H9 (cell line): ENCODE measurements around the gene LSG1. TPM values are rescaled to one million over a fixed set of nuclear protein-coding genes. Genes with fewer than 3 reads are reported as not detected.

Source experiments
- DNase-seq: peaks from one replicate; pipeline ENCODE4 v3.0.0-alpha.2; 2017
- H2AFZ ChIP-seq: one replicate; pipeline ENCODE4 v1.6.1; 2013; ENCODE audit warnings: mild to moderate bottlenecking, low read length, control low read depth, moderate library complexity
- H2AK5ac ChIP-seq: 2 replicates; pipeline ENCODE4 v1.6.1; 2013; ENCODE audit warnings: low read length, control low read depth, mixed read lengths; ENCODE audit not compliant: insufficient read length
- H2BK120ac ChIP-seq: one replicate; pipeline ENCODE4 v1.6.1; 2013; ENCODE audit warnings: low read depth, mild to moderate bottlenecking, low read length, control low read depth, inconsistent platforms; ENCODE audit not compliant: poor library complexity, severe bottlenecking
- H2BK12ac ChIP-seq: 2 replicates; pipeline ENCODE4 v1.6.1; 2013; ENCODE audit warnings: low read length, control low read depth, mixed read lengths, low read depth; ENCODE audit not compliant: insufficient read length
- H2BK15ac ChIP-seq: 2 replicates; pipeline ENCODE4 v1.6.1; 2013; ENCODE audit warnings: low read depth, low read length, control low read depth
- H2BK20ac ChIP-seq: one replicate; pipeline ENCODE4 v1.6.1; 2013; ENCODE audit warnings: low read depth, mild to moderate bottlenecking, low read length, control low read depth, inconsistent platforms; ENCODE audit not compliant: poor library complexity, severe bottlenecking
- H2BK5ac ChIP-seq: 2 replicates; pipeline ENCODE4 v1.6.1; 2013; ENCODE audit warnings: low read length, control low read depth, mixed read lengths; ENCODE audit not compliant: insufficient read length
- H3K14ac ChIP-seq: 2 replicates; pipeline ENCODE4 v1.6.1; 2013; ENCODE audit warnings: low read length, control low read depth; ENCODE audit not compliant: insufficient read depth
- H3K18ac ChIP-seq: 2 replicates; pipeline ENCODE4 v1.6.1; 2013; ENCODE audit warnings: low read depth, mild to moderate bottlenecking, mixed read lengths, low read length, control low read depth; ENCODE audit not compliant: insufficient read length
- H3K23ac ChIP-seq: 2 replicates; pipeline ENCODE4 v1.6.1; 2013; ENCODE audit warnings: low read length, control low read depth, mixed read lengths, low read depth; ENCODE audit not compliant: insufficient read length
- H3K23me2 ChIP-seq: 2 replicates; pipeline ENCODE4 v1.6.1; 2013; ENCODE audit warnings: low read depth, mild to moderate bottlenecking, mixed read lengths, low read length, control low read depth; ENCODE audit not compliant: insufficient read length, poor library complexity, severe bottlenecking
- H3K27ac ChIP-seq: 2 replicates; pipeline ENCODE4 v1.5.1; 2013; ENCODE audit warnings: low read length, control low read depth, mixed read lengths, low read depth; ENCODE audit not compliant: insufficient read length
- H3K27me3 ChIP-seq: 2 replicates; pipeline ENCODE4 v1.6.1; 2013; ENCODE audit warnings: low read length, control low read depth, inconsistent platforms; ENCODE audit not compliant: insufficient read depth
- H3K4ac ChIP-seq: 2 replicates; pipeline ENCODE4 v1.6.1; 2013; ENCODE audit warnings: low read depth, mild to moderate bottlenecking, control low read depth, inconsistent platforms, low read length, moderate library complexity
- H3K4me1 ChIP-seq: 2 replicates; pipeline ENCODE4 v1.6.1; 2013; ENCODE audit warnings: low read length, control low read depth, inconsistent platforms; ENCODE audit not compliant: insufficient read depth
- H3K4me2 ChIP-seq: 2 replicates; pipeline ENCODE4 v1.6.1; 2013; ENCODE audit warnings: low read length, control low read depth, mixed read lengths; ENCODE audit not compliant: insufficient read length, insufficient read depth
- H3K56ac ChIP-seq: 2 replicates; pipeline ENCODE4 v1.6.1; 2013; ENCODE audit warnings: low read depth, mild to moderate bottlenecking, mixed read lengths, low read length, control low read depth; ENCODE audit not compliant: insufficient read length
- H3K79me1 ChIP-seq: 2 replicates; pipeline ENCODE4 v1.6.1; 2013; ENCODE audit warnings: low read depth, mild to moderate bottlenecking, moderate library complexity, low read length, control low read depth, inconsistent platforms; ENCODE audit not compliant: insufficient read depth, poor library complexity, severe bottlenecking
- H3K79me2 ChIP-seq: 2 replicates; pipeline ENCODE4 v1.6.1; 2013; ENCODE audit warnings: low read length, control low read depth, inconsistent platforms; ENCODE audit not compliant: insufficient read depth
- H3K9ac ChIP-seq: 2 replicates; pipeline ENCODE4 v1.6.1; 2013; ENCODE audit warnings: low read length, control low read depth, mixed read lengths; ENCODE audit not compliant: insufficient read length; ENCODE audit errors: extremely low read depth
- H3K9me3 ChIP-seq: one replicate; pipeline ENCODE4 v1.6.1; 2013; ENCODE audit warnings: low read depth, low read length, inconsistent platforms; ENCODE audit not compliant: control insufficient read depth
- H3T11ph ChIP-seq: one replicate; pipeline ENCODE4 v1.6.1; 2013; ENCODE audit warnings: mild to moderate bottlenecking, low read length, control low read depth, inconsistent platforms
- H4K20me1 ChIP-seq: one replicate; pipeline ENCODE4 v1.6.1; 2013; ENCODE audit not compliant: control insufficient read depth, insufficient read length, insufficient read depth
- H4K5ac ChIP-seq: 2 replicates; pipeline ENCODE4 v1.6.1; 2013; ENCODE audit warnings: low read depth, mild to moderate bottlenecking, mixed read lengths, low read length, control low read depth; ENCODE audit not compliant: insufficient read length
- H4K8ac ChIP-seq: replicated peaks from 2 replicates; pipeline ENCODE4 v1.6.1; 2013; ENCODE audit warnings: low read length, control low read depth, mixed read lengths, low read depth; ENCODE audit not compliant: insufficient read length
- H4K91ac ChIP-seq: 2 replicates; pipeline ENCODE4 v1.6.1; 2013; ENCODE audit warnings: low read depth, mild to moderate bottlenecking, moderate library complexity, mixed read lengths, low read length, control low read depth; ENCODE audit not compliant: insufficient read length
- H3K27ac Mint-ChIP-seq, 3 experiments: 2 replicates in 2 of 3; 3 replicates in 1 of 3; pipeline ENCODE4 v1.8.0; 2020 to 2021; ENCODE audit warnings: mixed read lengths in 3 of 3, mild to moderate bottlenecking in 1 of 3, moderate library complexity in 1 of 3
- H3K27me3 Mint-ChIP-seq: 2 replicates; pipeline ENCODE4 v1.8.0; 2021; ENCODE audit warnings: low read depth, mild to moderate bottlenecking, moderate library complexity, mixed read lengths
- H3K36me3 Mint-ChIP-seq, 3 experiments: 2 replicates in 2 of 3; 3 replicates in 1 of 3; pipeline ENCODE4 v1.8.0; 2020 to 2021; ENCODE audit warnings: low read depth in 3 of 3, mixed read lengths in 3 of 3; ENCODE audit not compliant: insufficient read depth in 1 of 3
- H3K4me1 Mint-ChIP-seq, 2 experiments: 2 replicates each; pipeline ENCODE4 v1.8.0; 2020; ENCODE audit warnings: mixed read lengths in 2 of 2
- H3K4me3 Mint-ChIP-seq, 2 experiments: 2 replicates in 1 of 2; 3 replicates in 1 of 2; pipeline ENCODE4 v1.8.0; 2020 to 2021; ENCODE audit warnings: mild to moderate bottlenecking in 2 of 2, mixed read lengths in 2 of 2, moderate library complexity in 1 of 2
- H3K9me3 Mint-ChIP-seq, 2 experiments: 2 replicates in 1 of 2; 3 replicates in 1 of 2; pipeline ENCODE4 v1.8.0; 2020; ENCODE audit warnings: mild to moderate bottlenecking in 2 of 2, mixed read lengths in 2 of 2, moderate library complexity in 1 of 2
- CTCF ChIP-seq: fragments of 200-600 bp; sonication (generic); conservative IDR thresholded peaks from 3 replicates; pipeline ENCODE4 v1.8.0; 2021; ENCODE audit warnings: antibody characterized with exemption, mild to moderate bottlenecking
- WGBS: extraction: QIAGEN DNeasy Blood & Tissue Kit; methylation state at CpG from one replicate; pipeline ENCODE4 v1.1.7; 2013; ENCODE audit warnings: missing lambda C conversion rate, low lambda C conversion rate, mixed read lengths; ENCODE audit not compliant: insufficient read length; ENCODE audit errors: extremely low coverage; 5-methylcytosine and 5-hydroxymethylcytosine counted together
- total RNA-seq: library from RNA; stranded (reverse); gene quantifications from 2 replicates; pipeline ENCODE4 v1.2.1, GENCODE V29; 2021

LSG1 gene
- total RNA-seq, 1 experiment from 2014 or later, result 63.3 TPM

GRCh38 chr3:194602669-194603171, 69.3 kb downstream of the LSG1 start:
- Mint-ChIP-seq H3K27me3 (no peaks in the 10 kb centered on the region), H3K9me3 (no peaks in the 10 kb centered on the region; a peak in 1 of 5 replicates), H3K27ac (no peak overlapping the region; a peak in 1 of 7 replicates), H3K4me1 (no peaks in the 10 kb centered on the region), H3K4me3 (no peak overlapping the region), H3K36me3 (peaks cover 6 to 32% (median 20%) of the 10 kb centered on the region in 3 experiments; a peak in 6 of 7 replicates)
- no peak overlapping the region for H3K56ac ChIP-seq
- no peak overlapping the region for H3K23ac ChIP-seq
- H3K4me2 ChIP-seq, result no peak overlapping the region
- no peaks in the 10 kb centered on the region for H3K27me3 ChIP-seq
- H3T11ph ChIP-seq, result no peak overlapping the region
- no peak overlapping the region for H2BK5ac ChIP-seq
- WGBS, result no CpG with 5 or more reads among the region's 10 CpGs
- H3K18ac ChIP-seq, result no peak overlapping the region
- no peaks in the 10 kb centered on the region for H3K9me3 ChIP-seq
- H3K79me2 ChIP-seq, result no peaks in the 10 kb centered on the region
- no peak overlapping the region for H3K4ac ChIP-seq
- no peak overlapping the region for H2BK120ac ChIP-seq
- no peak for TF ChIP-seq CTCF
- H3K9ac ChIP-seq, result no peak overlapping the region
- no peak overlapping the region for H2AFZ ChIP-seq
- H3K23me2 ChIP-seq, result no peaks in the 10 kb centered on the region
- no peak overlapping the region for H2BK20ac ChIP-seq
- no peak overlapping the region for H4K5ac ChIP-seq
- H4K8ac ChIP-seq, result no peak overlapping the region
- no peaks in the 10 kb centered on the region for H4K20me1 ChIP-seq
- no peak overlapping the region for H2BK12ac ChIP-seq
- H2AK5ac ChIP-seq, result no peak overlapping the region
- H4K91ac ChIP-seq, result no peak overlapping the region
- H3K4me1 ChIP-seq, result no peaks in the 10 kb centered on the region
- H3K79me1 ChIP-seq, result no peaks in the 10 kb centered on the region
- DNase-seq, result no peak
- H3K14ac ChIP-seq, result no peak overlapping the region
- no peak overlapping the region for H2BK15ac ChIP-seq
- H3K27ac ChIP-seq, result no peak overlapping the region
